Measurements from ENCODE around the gene ACAD11.
"Not testable (repeated sequence)": the region's sequence is repeated elsewhere in the genome, so short reads cannot be mapped to it uniquely, and the experiment has no call there.

Gene ACAD11

DNA sequence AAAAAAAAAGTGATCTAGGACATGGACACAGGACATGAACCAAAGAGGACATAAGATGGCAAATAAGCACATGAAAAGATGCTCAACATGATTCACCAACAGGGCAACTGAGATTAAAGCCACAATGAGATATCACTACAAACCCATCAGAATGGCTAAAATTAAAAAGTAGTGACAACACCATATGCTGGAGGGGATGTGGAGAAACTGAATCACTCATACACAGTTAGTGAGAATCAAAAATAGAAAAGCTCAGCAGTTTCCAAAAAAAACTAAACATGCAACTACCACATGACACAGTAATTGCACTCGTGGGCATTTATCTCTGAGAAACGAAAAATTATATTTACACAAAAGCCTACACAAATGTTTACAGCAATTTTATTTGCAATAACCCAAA lies 90.5 kb downstream of the ACAD11 start:
- TF ChIP-seq FOXK2 (IDR thresholded peaks at IDR 0.05) (no peak), SP1 (IDR thresholded peaks at IDR 0.05) (no peak), NFRKB (IDR thresholded peaks at IDR 0.05) (no peak), FOXA1 (IDR thresholded peaks at IDR 0.05) (no peak), ARNT (IDR thresholded peaks at IDR 0.05) (no peak)
- POLR2A ChIA-PET = no interaction called here
- no peak for DNase-seq (ENCODE audit: extremely low spot score)
- CTCF ChIA-PET = no interaction called here

DNA sequence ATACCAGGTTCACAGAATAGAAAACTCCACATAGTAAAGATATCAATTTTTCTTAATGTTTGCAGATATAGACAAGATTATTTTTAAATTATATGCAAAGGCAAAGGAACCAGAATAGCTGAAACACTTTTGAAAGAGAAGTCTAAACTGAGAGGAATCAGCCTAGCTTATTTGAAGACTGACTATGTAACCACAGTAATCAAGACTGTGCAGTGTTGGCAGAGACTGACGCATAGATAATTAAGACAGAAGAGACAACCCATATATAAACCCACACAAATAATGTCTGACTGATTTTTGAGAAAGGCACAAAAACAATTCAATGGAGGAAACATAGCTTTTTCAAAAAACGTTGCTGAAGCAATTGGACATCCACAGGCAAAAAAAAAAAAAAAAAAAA lies 91.2 kb downstream of the ACAD11 start:
- CTCF ChIA-PET = no interaction called here
- POLR2A ChIA-PET = no interaction called here
- no peak for DNase-seq (ENCODE audit: extremely low spot score)
- TF ChIP-seq PKNOX1 (IDR thresholded peaks at IDR 0.05) (no peak), TARDBP (IDR thresholded peaks at IDR 0.05) (no peak), HDGF (IDR thresholded peaks at IDR 0.05; ENCODE audit: borderline replicate concordance) (no peak), CTBP1 (IDR thresholded peaks at IDR 0.05; ENCODE audit: borderline replicate concordance) (no peak), FOXA1 (IDR thresholded peaks at IDR 0.05) (no peak), ELF4 (IDR thresholded peaks at IDR 0.05) (no peak)

- CTCF ChIA-PET = no interaction called here
- POLR2A ChIA-PET = no interaction called here
Observed at GRCh38 chr3:132564070-132564465, 95.5 kb downstream of the ACAD11 start.

DNA sequence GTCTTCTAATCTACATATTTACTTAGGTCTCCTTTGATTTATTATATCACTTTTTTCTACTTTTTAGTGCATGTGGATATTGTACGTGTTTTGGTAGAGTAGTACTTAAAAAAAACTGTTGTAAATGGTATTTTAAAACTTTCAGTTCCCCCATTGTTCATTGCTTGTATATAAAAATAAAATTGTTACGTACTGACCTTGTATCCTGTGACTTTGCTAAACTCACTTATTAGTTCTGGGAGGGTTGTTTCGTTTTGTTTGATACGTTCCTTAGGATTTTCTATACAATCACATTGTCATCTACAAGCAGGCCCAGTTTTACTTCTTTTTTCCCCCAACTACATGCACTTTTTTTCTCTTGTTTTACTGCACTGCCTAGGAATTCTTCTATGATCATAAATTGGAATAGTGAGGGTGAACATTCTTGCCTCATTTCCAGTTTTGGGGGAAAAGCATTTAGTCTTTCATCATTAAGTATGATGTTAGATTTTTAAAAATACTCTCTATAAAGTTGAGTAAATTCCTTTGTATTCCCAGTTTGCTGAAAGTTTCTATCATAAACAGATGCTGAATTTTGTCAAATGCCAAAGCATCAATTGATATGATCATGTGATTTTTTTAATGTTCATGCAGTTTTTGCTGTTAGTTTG lies 96.1 kb downstream of the ACAD11 start:
- ChIA-PET POLR2A (no interaction called here), CTCF (no interaction called here)
- no peak for DNase-seq (ENCODE audit: extremely low spot score)
- TF ChIP-seq TARDBP (IDR thresholded peaks at IDR 0.05) = no peak

More at GRCh38 chr3:132564070-132564465, 95.5 kb downstream of the ACAD11 start:
- TF ChIP-seq ELF4 (IDR thresholded peaks at IDR 0.05) (no peak), FOXM1 (IDR thresholded peaks at IDR 0.05; ENCODE audit: borderline replicate concordance) (no peak), ZNF384 (IDR thresholded peaks at IDR 0.05) (no peak), SP1 (IDR thresholded peaks at IDR 0.05) (no peak), TARDBP (IDR thresholded peaks at IDR 0.05) (no peak), SUZ12 (IDR thresholded peaks at IDR 0.05) (no peak), BHLHE40 (IDR thresholded peaks at IDR 0.05; ENCODE audit: borderline replicate concordance) (no peak), NFRKB (IDR thresholded peaks at IDR 0.05) (no peak), L3MBTL2 (conservative IDR thresholded peaks at IDR 0.05) (no peak), HDGF (IDR thresholded peaks at IDR 0.05; ENCODE audit: borderline replicate concordance) (no peak), CTBP1 (IDR thresholded peaks at IDR 0.05; ENCODE audit: borderline replicate concordance) (no peak), PKNOX1 (IDR thresholded peaks at IDR 0.05) (no peak), LEF1 (IDR thresholded peaks at IDR 0.05; ENCODE audit: borderline replicate concordance) (no peak), FOXA1 (IDR thresholded peaks at IDR 0.05) (no peak), ARNT (IDR thresholded peaks at IDR 0.05) (no peak), FOXK2 (IDR thresholded peaks at IDR 0.05) (no peak)
- DNase-seq (ENCODE audit: extremely low spot score) = no peak

DNA sequence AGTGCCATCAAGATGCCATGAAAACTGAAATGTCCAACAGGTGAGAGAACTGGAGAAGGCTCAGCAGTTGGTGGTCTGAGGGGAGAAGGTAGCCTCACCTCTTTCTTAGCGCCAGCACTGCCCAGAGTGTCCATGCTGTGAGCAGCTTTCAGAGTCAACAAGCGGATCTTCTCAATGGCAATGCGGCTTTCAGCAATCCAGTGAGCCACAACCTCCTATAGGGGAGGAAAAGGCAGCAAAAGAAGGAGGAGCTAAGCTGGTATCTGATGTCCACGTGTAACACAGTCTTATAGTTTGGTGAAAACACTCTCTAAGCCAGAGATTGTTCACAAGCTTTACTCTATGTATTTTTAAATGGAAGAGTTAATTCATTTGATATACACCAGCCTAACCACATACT lies 98.6 kb downstream of the ACAD11 start:
- ChIA-PET CTCF (no interaction called here), POLR2A (no interaction called here)
- no peak for TF ChIP-seq SUZ12 (IDR thresholded peaks at IDR 0.05)
- TF ChIP-seq CTBP1 (IDR thresholded peaks at IDR 0.05; ENCODE audit: borderline replicate concordance) = no peak
- TF ChIP-seq FOXK2 (IDR thresholded peaks at IDR 0.05) = no peak
- TF ChIP-seq FOXM1 (IDR thresholded peaks at IDR 0.05; ENCODE audit: borderline replicate concordance) = no peak
- no peak for TF ChIP-seq HDGF (IDR thresholded peaks at IDR 0.05; ENCODE audit: borderline replicate concordance)
- TF ChIP-seq ELF4 (IDR thresholded peaks at IDR 0.05) = no peak
- TF ChIP-seq FOXA1 (IDR thresholded peaks at IDR 0.05) = no peak
- TF ChIP-seq L3MBTL2 (conservative IDR thresholded peaks at IDR 0.05) = no peak
- no peak for TF ChIP-seq NFRKB (IDR thresholded peaks at IDR 0.05)
- no peak for TF ChIP-seq ARNT (IDR thresholded peaks at IDR 0.05)
- no peak for TF ChIP-seq ZNF384 (IDR thresholded peaks at IDR 0.05)
- no peak for TF ChIP-seq TARDBP (IDR thresholded peaks at IDR 0.05)
- no peak for TF ChIP-seq SP1 (IDR thresholded peaks at IDR 0.05)
- DNase-seq (ENCODE audit: extremely low spot score) = no peak

GRCh38 chr3:132556508-132557159 lies 103.0 kb downstream of the ACAD11 start:
- ChIA-PET CTCF (no interaction called here), POLR2A (no interaction called here)
- TF ChIP-seq FOXK2 (IDR thresholded peaks at IDR 0.05) (no peak), HDGF (IDR thresholded peaks at IDR 0.05; ENCODE audit: borderline replicate concordance) (no peak), TARDBP (IDR thresholded peaks at IDR 0.05) (no peak), ZNF384 (IDR thresholded peaks at IDR 0.05) (no peak), CTBP1 (IDR thresholded peaks at IDR 0.05; ENCODE audit: borderline replicate concordance) (no peak), PKNOX1 (IDR thresholded peaks at IDR 0.05) (no peak), ELF4 (IDR thresholded peaks at IDR 0.05) (no peak), SUZ12 (IDR thresholded peaks at IDR 0.05) (no peak), LEF1 (IDR thresholded peaks at IDR 0.05; ENCODE audit: borderline replicate concordance) (no peak), L3MBTL2 (conservative IDR thresholded peaks at IDR 0.05) (no peak), ARNT (IDR thresholded peaks at IDR 0.05) (no peak)
- DNase-seq (ENCODE audit: extremely low spot score) = no peak

- POLR2A ChIA-PET; DNase-seq (ENCODE audit: extremely low spot score): not testable (repeated sequence)
- CTCF ChIA-PET = interaction anchor here (0.7 kb wide), 1 partner anchor 86 kb away, joined by 4 read pairs; no protein-coding TSS in a partner anchor
Observed at GRCh38 chr3:132556036-132556386, 103.6 kb downstream of the ACAD11 start.
